Right lobe of liver (tissue), 4 donors: ENCODE data around the gene MED27.

Experiments used
- POLR2A ChIP-seq: fragments of 450-650 bp; IDR thresholded peaks from one replicate; pipeline ENCODE4 v1.6.1; 2017; ENCODE audit warnings: antibody characterized with exemption, mild to moderate bottlenecking
- TF ChIP-seq, protein P1 (sequence below), 4 donors: fragments of 200-600 bp in 3 of 4; fragments of 450-650 bp in 1 of 4; IDR thresholded peaks; one replicate each; pipeline versions ENCODE4 v1.5.1 to v1.8.0; 2016 to 2022; ENCODE audit warnings: antibody characterized with exemption in 4 of 4, mild to moderate bottlenecking in 2 of 4
- donor health status: DM: no; HTN: no; CAD: no.
- donor health status: DM: no; HTN: no; CAD: no.
- donor health status: DM: no; HTN: yes; CAD: no.

DNA sequence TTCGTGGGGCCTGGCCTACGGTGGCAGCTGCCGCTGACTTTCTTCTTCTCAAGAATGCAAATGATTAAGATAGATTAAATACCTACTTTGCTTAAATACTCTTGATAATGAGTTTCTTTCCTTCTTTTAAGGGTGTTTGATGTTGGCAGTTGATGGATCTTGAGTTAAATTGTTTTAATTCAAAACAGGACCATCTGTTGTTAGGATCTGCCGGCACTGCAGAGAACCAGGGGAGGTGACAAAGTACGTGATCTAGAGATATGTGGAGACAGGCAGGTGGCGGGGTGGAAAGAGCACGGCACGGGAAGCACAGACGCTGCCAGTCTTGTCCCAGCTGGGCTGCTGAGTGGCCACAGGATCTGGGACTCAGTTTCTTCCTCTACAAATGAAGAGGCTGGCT, 37.9 kb downstream of the MED27 start:
- TF ChIP-seq POLR2A = no peak
- TF ChIP-seq, protein P1, sequence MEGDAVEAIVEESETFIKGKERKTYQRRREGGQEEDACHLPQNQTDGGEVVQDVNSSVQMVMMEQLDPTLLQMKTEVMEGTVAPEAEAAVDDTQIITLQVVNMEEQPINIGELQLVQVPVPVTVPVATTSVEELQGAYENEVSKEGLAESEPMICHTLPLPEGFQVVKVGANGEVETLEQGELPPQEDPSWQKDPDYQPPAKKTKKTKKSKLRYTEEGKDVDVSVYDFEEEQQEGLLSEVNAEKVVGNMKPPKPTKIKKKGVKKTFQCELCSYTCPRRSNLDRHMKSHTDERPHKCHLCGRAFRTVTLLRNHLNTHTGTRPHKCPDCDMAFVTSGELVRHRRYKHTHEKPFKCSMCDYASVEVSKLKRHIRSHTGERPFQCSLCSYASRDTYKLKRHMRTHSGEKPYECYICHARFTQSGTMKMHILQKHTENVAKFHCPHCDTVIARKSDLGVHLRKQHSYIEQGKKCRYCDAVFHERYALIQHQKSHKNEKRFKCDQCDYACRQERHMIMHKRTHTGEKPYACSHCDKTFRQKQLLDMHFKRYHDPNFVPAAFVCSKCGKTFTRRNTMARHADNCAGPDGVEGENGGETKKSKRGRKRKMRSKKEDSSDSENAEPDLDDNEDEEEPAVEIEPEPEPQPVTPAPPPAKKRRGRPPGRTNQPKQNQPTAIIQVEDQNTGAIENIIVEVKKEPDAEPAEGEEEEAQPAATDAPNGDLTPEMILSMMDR (IDR thresholded peaks at IDR 0.05) = no peak
